Peyer's patch (tissue), 4 donors: ENCODE results near the gene CAMKK2. TPM values are rescaled to one million over a fixed set of nuclear protein-coding genes. Genes with fewer than 3 reads are reported as not detected.
A peak's percentile ranks its signal among the peaks of the same experiment; 100 is the strongest.
"Not testable (repeated sequence)": the region's sequence is repeated elsewhere in the genome, so short reads cannot be mapped to it uniquely, and the experiment has no call there.

Experiments used
- DNase-seq, 3 donors: peaks; one replicate each; pipeline ENCODE4 v3.0.0-alpha.2; 2017 to 2019
- H3K27ac ChIP-seq, 4 donors: fragments of 200-600 bp; sonication (generic); one replicate each; pipeline ENCODE4 v1.5.1; 2016 to 2019
- H3K27me3 ChIP-seq, 2 donors: fragments of 200-600 bp; sonication (generic); one replicate each; pipeline ENCODE4 v1.5.1; 2019
- H3K36me3 ChIP-seq, 3 donors: fragments of 200-600 bp; sonication (generic); one replicate each; pipeline ENCODE4 v1.5.1; 2016 to 2019
- H3K4me1 ChIP-seq, 4 donors: fragments of 200-600 bp; sonication (generic); one replicate each; pipeline ENCODE4 v1.5.1; 2016 to 2019
- H3K4me3 ChIP-seq, 4 donors: fragments of 200-600 bp; sonication (generic); 1 replicate in 3 of 4; 2 replicates in 1 of 4; pipeline ENCODE4 v1.5.1; 2016 to 2019; ENCODE audit warnings: mild to moderate bottlenecking in 1 of 4
- H3K9me3 ChIP-seq, 4 donors: fragments of 200-600 bp; sonication (generic); one replicate each; pipeline ENCODE4 v1.5.1; 2016 to 2019; ENCODE audit warnings: mild to moderate bottlenecking in 1 of 4
- POLR2A ChIP-seq, 2 donors: fragments of 450-650 bp; IDR thresholded peaks; one replicate each; pipeline ENCODE4 v1.5.1; 2017; ENCODE audit warnings: antibody characterized with exemption in 2 of 2, mild to moderate bottlenecking in 2 of 2, moderate library complexity in 2 of 2
- total RNA-seq, 4 donors: library from RNA; depleted of rRNA; stranded (reverse); fragments of >200 nt; gene quantifications; one replicate each; pipeline ENCODE4 v1.1.0, GENCODE V29; 2016
- TF ChIP-seq, protein P1 (sequence below), 6 experiments: fragments of 450-650 bp in 4 of 6; fragments of 200-600 bp in 2 of 6; sonication (generic) in 1 of 6; IDR thresholded peaks; one replicate each; pipeline ENCODE4 v1.5.1; 2017 to 2019; ENCODE audit warnings: antibody characterized with exemption in 6 of 6, mild to moderate bottlenecking in 3 of 6, moderate library complexity in 1 of 6

CAMKK2 gene
- total RNA-seq, 4 donors from 2014 or later, result 23.1 to 92.4 (median 59.9) TPM

- Histone ChIP-seq H3K4me1 (no peaks in the 10 kb centered on the region), H3K9me3 (no peaks in the 10 kb centered on the region), H3K27me3 (no peaks in the 10 kb centered on the region), H3K36me3 (peaks cover 0 to 72% (median 0%) of the 10 kb centered on the region in 3 donors), H3K4me3 (no peak overlapping the region), H3K27ac (no peak overlapping the region)
- TF ChIP-seq POLR2A (IDR thresholded peaks at IDR 0.05), result no peak
- TF ChIP-seq, protein P1, sequence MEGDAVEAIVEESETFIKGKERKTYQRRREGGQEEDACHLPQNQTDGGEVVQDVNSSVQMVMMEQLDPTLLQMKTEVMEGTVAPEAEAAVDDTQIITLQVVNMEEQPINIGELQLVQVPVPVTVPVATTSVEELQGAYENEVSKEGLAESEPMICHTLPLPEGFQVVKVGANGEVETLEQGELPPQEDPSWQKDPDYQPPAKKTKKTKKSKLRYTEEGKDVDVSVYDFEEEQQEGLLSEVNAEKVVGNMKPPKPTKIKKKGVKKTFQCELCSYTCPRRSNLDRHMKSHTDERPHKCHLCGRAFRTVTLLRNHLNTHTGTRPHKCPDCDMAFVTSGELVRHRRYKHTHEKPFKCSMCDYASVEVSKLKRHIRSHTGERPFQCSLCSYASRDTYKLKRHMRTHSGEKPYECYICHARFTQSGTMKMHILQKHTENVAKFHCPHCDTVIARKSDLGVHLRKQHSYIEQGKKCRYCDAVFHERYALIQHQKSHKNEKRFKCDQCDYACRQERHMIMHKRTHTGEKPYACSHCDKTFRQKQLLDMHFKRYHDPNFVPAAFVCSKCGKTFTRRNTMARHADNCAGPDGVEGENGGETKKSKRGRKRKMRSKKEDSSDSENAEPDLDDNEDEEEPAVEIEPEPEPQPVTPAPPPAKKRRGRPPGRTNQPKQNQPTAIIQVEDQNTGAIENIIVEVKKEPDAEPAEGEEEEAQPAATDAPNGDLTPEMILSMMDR (IDR thresholded peaks at IDR 0.05), result no peak
- DNase-seq, result no peak
Measured at GRCh38 chr12:121261398-121261797, 35.1 kb downstream of the CAMKK2 start.

DNA sequence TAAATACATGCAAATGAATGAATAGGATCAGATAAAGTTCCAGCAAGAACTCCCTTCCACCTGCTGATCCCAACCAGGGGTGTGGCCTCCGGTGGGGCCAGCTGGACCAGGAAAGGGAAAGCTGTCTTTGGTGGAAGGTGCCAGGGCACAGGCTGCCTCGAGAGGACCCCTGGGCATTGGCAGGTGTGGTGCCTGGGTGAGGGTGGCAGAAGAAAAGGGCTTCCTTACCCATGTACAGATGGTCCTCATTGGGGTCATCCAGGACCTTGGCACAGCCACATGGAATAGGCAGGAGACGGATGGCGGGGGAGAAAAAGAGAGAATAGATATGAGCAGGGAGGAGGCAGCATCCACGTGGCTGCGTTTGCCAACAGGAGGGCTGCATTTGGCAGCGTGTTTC, 36.4 kb downstream of the CAMKK2 start:
- no peak for DNase-seq
- TF ChIP-seq, protein P1 (IDR thresholded peaks at IDR 0.05), result no peak
- no peak for TF ChIP-seq POLR2A (IDR thresholded peaks at IDR 0.05)
- Histone ChIP-seq H3K4me3 (no peak overlapping the region), H3K4me1 (no peaks in the 10 kb centered on the region), H3K9me3 (no peaks in the 10 kb centered on the region), H3K36me3 (peaks cover 0 to 74% (median 0%) of the 10 kb centered on the region in 3 donors), H3K27ac (no peak overlapping the region), H3K27me3 (no peaks in the 10 kb centered on the region)

DNA sequence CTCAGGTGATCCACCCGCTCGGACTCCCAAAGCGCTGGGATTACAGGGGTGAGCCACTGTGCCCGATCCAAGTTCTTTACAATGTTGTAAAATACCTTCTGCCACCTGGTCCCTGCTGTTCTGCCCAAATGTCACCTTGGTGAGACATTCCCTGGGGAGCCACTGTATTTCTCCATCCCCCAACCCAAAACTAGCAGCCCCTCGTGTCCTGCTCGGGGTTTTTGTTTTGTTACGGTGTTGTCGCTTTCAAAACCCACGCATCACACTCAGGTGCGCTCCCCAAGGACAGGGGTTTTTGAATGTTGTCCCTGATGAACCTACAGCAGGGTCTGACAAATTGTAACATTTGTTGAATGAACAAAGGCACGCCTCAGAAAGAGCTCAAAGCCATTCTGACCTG, 37.4 kb downstream of the CAMKK2 start:
- TF ChIP-seq, protein P1 (IDR thresholded peaks at IDR 0.05), result no peak
- no peak for TF ChIP-seq POLR2A (IDR thresholded peaks at IDR 0.05)
- Histone ChIP-seq H3K27me3 (no peaks in the 10 kb centered on the region), H3K36me3 (peaks cover 0 to 80% (median 0%) of the 10 kb centered on the region in 3 donors), H3K9me3 (no peaks in the 10 kb centered on the region), H3K4me3 (no peak overlapping the region), H3K4me1 (no peaks in the 10 kb centered on the region), H3K27ac (no peak overlapping the region)
- peak in 1 of 3 donors; percentile 14 for DNase-seq

DNA sequence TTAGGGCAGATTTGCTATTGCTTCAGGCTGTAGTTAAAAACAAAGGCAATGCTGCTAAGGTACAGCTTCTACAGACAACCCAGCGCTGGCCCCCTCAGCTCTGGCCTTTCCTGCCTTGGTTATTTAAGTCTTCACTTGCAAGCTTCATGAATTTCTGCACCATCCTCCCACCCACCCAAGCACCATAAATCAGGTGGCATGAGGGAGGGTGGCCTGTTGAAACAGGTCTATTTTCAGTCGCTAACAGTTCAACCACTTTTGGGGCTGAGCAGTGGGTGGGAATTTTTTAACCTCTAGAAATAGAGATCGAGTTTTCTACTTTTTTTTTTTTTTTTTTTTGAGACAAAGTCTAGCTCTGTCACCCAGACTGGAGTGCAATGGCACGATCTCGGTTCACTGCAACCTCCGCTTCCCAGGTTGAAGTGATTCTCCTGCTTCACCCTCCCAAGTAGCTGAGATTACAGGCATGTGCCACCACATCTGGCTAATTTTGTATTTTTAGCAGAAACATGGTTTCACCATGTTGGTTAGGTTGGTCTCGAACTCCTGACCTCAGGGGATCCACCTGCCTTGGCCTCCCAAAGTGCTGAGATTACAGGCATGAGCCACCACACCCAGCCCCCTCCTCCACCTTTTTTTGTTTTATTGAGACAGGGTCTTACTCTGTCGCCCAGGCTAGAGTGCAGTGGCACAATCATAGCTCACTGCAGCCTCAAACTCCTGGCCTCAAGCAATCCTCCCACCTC, 38.6 kb downstream of the CAMKK2 start:
- DNase-seq, H3K27ac ChIP-seq, H3K9me3 ChIP-seq, H3K27me3 ChIP-seq, H3K4me3 ChIP-seq, H3K4me1 ChIP-seq: not testable (repeated sequence)
- H3K36me3 ChIP-seq, result peaks cover 0 to 80% (median 0%) of the 10 kb centered on the region in 3 donors

DNA sequence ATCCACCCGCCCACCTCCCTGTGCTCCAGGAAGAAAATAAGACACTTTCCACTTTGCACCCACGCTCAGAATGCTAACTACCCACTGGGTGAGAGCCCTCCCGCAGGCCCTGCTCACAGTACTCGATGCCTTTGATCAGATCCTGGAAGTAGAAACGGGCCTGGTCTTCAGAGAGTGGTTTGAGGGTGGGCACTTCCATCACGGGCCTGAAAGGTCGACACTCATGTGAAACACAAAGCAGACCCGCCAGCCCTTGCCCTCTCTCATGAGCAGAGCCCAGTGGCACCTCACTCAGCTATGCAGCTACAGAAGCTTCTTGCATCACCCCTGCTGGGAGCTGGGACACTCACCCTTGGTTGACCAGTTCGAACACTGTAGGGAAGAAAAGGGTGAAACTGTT, 41.1 kb downstream of the CAMKK2 start:
- H3K4me1 ChIP-seq, result no peaks in the 10 kb centered on the region
- H3K9me3 ChIP-seq, result no peaks in the 10 kb centered on the region
- H3K27me3 ChIP-seq, result no peaks in the 10 kb centered on the region
- peaks cover 0 to 78% (median 0%) of the 10 kb centered on the region in 3 donors for H3K36me3 ChIP-seq
- TF ChIP-seq POLR2A (IDR thresholded peaks at IDR 0.05), result no peak
- TF ChIP-seq, protein P1 (IDR thresholded peaks at IDR 0.05), result no peak
- no peak overlapping the region for H3K4me3 ChIP-seq
- H3K27ac ChIP-seq, result no peak overlapping the region
- no peak for DNase-seq

- Histone ChIP-seq H3K4me3 (no peak overlapping the region), H3K27ac (no peak overlapping the region), H3K4me1 (no peaks in the 10 kb centered on the region), H3K36me3 (peaks cover 0 to 80% (median 0%) of the 10 kb centered on the region in 3 donors), H3K9me3 (no peaks in the 10 kb centered on the region), H3K27me3 (no peaks in the 10 kb centered on the region)
- no peak for DNase-seq
- no peak for TF ChIP-seq POLR2A (IDR thresholded peaks at IDR 0.05)
- TF ChIP-seq, protein P1 (IDR thresholded peaks at IDR 0.05), result no peak
Measured at GRCh38 chr12:121253638-121254335, 42.7 kb downstream of the CAMKK2 start.
